Hematopoietic multipotent progenitor cell treated with erythropoietin and hydrocortisone succinate and interleukin-3 and kit ligand, for 15 days (in vitro differentiated cells): ENCODE results near the gene HOXC6.
A peak's percentile ranks its signal among the peaks of the same experiment; 100 is the strongest.
"Not testable (repeated sequence)": the region's sequence is repeated elsewhere in the genome, so short reads cannot be mapped to it uniquely, and the experiment has no call there.

Source experiments
- DNase-seq: peaks from one replicate; pipeline ENCODE4 v3.0.0-alpha.2; 2015; ENCODE audit warnings: low spot score

HOXC6 gene

GRCh38 chr12:54030442-54030801 lies 2.2 kb downstream of the HOXC6 start:
- DNase-seq = no peak

DNA sequence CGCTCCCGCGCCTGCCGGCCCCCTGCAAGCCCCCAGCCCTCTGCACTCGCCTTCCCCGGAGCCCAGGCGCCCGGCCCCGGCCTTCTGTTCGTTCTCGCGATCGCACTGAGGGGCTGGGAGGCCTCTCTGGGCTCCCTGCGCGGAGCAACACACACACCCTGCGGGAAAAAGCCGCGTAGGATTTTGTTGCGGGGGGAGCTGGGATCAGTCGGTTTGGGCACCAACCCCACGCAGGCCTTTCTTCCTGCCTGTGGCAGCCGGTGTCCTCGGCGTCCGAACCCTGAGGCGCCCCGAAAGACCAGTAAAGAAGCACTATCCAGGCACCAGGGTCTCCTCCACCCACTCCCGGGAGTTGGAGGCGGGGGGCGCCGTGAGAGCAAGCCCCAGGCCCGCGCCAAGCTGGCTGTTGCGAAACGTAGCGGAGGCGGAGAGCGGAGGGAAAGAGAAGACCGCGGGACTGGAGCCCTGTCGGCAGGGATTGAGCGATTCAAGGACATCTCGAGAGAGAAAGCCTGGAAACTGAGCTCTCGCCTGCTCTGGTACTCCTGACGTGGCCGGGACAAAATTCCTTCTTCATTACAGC lies 2.7 kb downstream of the HOXC6 start:
- no peak for DNase-seq

GRCh38 chr12:54031480-54031879 lies 3.2 kb downstream of the HOXC6 start:
- DNase-seq = no peak

GRCh38 chr12:54032086-54032619 lies 3.9 kb downstream of the HOXC6 start:
- DNase-seq = no peak

DNA sequence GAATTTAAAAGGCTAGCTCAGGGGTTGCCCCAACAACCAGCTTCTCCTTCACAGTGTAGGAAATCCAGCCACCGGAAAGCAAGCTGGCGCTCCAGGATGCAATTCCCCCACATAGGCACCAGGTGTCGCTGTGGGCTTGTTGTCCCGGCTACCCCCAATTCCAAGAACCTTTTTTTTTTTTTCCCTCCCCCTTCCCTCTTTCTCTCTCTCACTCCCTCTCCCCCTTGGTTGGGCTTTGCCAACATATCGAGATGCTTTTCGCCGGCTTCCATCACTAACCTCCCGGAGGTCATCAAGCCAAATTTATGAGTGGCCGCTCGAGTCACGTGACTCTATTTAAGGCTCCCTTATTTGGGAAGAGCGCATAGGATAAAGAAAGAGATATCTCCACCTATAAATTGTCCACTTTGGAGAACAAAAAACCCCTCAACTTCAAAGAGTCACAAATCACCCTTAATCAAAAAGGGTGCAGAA lies 4.4 kb downstream of the HOXC6 start, which contains the start of gene HOXC5:
Gene HOXC5, plus strand, starts transcription at position 424 of the 474 bp plus-strand sequence. CDS start 73 bp downstream, outside the sequence.
- peak; percentile 51 for DNase-seq

DNA sequence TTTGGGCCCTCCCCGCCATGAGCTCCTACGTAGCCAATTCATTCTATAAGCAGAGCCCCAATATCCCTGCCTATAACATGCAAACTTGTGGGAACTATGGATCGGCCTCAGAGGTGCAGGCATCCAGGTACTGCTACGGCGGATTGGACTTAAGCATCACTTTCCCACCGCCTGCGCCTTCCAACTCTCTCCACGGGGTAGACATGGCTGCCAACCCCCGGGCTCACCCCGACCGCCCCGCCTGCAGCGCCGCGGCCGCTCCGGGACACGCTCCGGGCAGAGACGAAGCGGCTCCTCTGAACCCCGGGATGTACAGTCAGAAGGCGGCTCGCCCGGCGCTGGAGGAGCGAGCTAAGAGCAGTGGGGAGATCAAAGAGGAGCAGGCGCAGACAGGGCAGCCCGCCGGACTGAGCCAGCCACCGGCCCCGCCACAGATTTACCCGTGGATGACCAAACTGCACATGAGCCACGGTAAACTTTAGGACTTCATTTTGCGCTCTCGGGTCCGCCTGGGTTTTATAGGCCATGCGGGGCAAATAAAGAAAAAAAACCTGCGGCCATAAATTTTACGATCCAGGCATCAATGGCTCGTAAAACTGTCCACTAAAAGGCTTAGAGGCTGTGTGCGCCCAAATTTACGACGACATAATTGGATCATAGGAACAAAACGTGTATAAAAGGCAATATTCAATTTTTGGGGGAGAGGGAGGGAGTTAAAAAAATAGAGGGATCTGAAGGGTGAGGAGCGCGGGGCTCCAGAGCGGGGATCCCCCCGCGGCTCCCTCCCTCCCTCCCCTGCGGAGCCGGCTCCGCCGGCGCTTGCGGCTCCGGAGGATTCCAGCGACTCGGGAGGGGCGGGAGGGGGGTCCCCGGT lies 5.1 kb downstream of the HOXC6 start:
- DNase-seq = no peak

- DNase-seq = no peak
These were observed 5.9 kb downstream of the HOXC6 start for GRCh38 chr12:54033980-54034784.

GRCh38 chr12:54034785-54035310 lies 6.6 kb downstream of the HOXC6 start:
- no peak for DNase-seq

GRCh38 chr12:54035568-54036264 lies 7.5 kb downstream of the HOXC6 start:
- no peak for DNase-seq

- no peak for DNase-seq
These were observed 8.6 kb downstream of the HOXC6 start for GRCh38 chr12:54036620-54037359.

GRCh38 chr12:54037360-54038283 lies 9.4 kb downstream of the HOXC6 start:
- no peak for DNase-seq

GRCh38 chr12:54038284-54038870 lies 10.1 kb downstream of the HOXC6 start:
- no peak for DNase-seq

- no peak for DNase-seq
These were observed 10.7 kb downstream of the HOXC6 start for GRCh38 chr12:54038871-54039414.

DNA sequence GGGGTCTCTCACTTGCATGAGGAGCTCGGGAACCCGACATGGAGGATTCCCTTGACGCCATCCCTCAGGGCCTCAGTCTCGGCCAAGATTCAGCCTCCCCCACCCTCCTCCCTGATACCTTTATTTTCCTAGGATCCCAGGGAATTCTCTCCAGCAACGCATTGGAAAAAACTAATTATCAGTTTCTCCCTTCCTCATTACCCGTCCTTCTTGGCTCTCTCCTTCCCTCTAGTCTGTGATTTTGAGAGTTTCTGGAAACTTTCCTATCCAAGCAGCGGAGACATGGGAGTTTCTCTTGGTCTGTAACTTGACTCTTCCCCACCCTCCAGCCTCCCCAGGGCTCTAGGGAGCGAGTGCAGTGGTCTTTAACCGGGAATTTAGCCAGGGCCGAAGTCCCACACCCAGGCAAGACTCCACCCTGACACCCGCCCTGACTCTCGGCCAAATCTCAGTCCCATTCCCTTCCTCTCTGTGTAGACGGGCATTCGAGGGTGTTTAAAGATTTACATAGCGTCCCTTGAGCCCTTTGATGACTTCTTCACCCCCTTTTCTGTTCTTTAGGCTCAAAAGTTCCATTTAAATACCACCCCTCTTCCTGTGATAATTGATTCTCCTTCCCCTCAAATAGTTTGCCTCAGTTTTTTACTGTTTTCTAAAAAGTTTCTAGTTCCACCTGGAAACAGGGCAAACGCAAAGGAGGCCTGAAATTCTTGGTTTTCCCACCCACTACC lies 11.3 kb downstream of the HOXC6 start:
- no peak for DNase-seq

DNA sequence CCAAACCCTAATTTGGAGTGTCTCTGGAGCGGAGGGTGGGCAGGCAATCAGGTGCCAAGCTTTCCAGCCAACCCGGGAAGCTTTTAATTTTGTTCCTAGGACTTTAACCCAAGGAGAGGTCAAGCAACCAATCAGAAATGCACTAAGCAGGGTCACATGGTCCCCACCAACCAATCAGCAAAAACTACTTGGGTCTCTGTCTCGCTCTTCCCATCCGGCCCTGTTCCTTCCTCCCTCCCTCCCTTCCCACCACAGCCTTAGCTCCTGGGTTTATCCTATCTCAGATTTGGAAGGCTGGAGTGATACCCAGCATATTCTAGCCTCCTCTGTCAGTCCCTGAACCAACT lies 11.9 kb downstream of the HOXC6 start:
- DNase-seq = no peak

DNA sequence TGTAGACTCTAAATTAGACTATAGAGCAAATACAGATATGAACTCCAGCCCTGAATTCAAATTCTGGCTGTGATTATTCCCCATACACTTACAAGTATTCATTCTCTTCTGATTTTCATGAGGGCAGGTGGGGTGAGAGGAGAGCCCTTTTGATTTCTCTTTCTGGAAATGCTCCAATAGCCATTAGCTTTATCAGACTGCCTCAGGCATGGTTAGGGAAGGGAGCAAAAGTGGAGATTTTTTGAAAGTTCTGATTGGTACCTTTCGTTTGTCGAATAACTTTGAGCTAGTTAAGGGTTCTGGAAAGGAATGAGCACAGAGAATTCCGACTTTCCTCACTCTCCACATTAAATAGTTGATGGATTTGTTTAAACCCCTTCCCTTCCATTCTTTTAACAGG lies 12.4 kb downstream of the HOXC6 start:
- no peak for DNase-seq

GRCh38 chr12:54041097-54041690 lies 13.0 kb downstream of the HOXC6 start:
- no peak for DNase-seq

- not testable (repeated sequence) for DNase-seq
These were observed 13.8 kb downstream of the HOXC6 start for GRCh38 chr12:54042033-54042432.
